Bronchial epithelial cell (primary cell): Measurements from ENCODE around the gene SORCS2. TPM values are rescaled to one million over a fixed set of nuclear protein-coding genes. Genes with fewer than 3 reads are reported as not detected.

Experiments used
- DNase-seq: peaks from one replicate; pipeline ENCODE4 v3.0.0-alpha.2; 2010; ENCODE audit warnings: low read depth
- FAIRE-seq: peaks from 2 replicates; lab custom pipeline; 2011; peaks lifted over from hg19 to GRCh38; lab: Jason Lieb, UNC
- H3K27me3 ChIP-seq: 2 replicates; pipeline ENCODE4 v1.5.1; 2011; ENCODE audit warnings: low read length; ENCODE audit not compliant: control insufficient read depth, insufficient read depth
- H3K36me3 ChIP-seq: 2 replicates; pipeline ENCODE4 v1.5.1; 2011; ENCODE audit warnings: low read length; ENCODE audit not compliant: control insufficient read depth, insufficient read depth
- H3K4me3 ChIP-seq: 2 replicates; pipeline ENCODE4 v1.5.1; 2011; ENCODE audit warnings: mild to moderate bottlenecking, low read depth, low read length, control low read depth
- total RNA-seq: library from RNA; depleted of rRNA; stranded (reverse); fragments of >200 nt; gene quantifications from 2 replicates; pipeline ENCODE4 v1.2.1, GENCODE V29; 2014
- TF ChIP-seq, protein P1 (sequence below): IDR thresholded peaks from 2 replicates; pipeline ENCODE4 v1.5.1; 2011; ENCODE audit warnings: mild to moderate bottlenecking, moderate library complexity, low read length, control low read depth, inconsistent platforms; ENCODE audit not compliant: insufficient read depth, severe bottlenecking

SORCS2 gene
- total RNA-seq, 1 donor from 2014 or later, result under 0.01 TPM

GRCh38 chr4:7475207-7475606 is 282.9 kb downstream of the SORCS2 start:
- TF ChIP-seq, protein P1, sequence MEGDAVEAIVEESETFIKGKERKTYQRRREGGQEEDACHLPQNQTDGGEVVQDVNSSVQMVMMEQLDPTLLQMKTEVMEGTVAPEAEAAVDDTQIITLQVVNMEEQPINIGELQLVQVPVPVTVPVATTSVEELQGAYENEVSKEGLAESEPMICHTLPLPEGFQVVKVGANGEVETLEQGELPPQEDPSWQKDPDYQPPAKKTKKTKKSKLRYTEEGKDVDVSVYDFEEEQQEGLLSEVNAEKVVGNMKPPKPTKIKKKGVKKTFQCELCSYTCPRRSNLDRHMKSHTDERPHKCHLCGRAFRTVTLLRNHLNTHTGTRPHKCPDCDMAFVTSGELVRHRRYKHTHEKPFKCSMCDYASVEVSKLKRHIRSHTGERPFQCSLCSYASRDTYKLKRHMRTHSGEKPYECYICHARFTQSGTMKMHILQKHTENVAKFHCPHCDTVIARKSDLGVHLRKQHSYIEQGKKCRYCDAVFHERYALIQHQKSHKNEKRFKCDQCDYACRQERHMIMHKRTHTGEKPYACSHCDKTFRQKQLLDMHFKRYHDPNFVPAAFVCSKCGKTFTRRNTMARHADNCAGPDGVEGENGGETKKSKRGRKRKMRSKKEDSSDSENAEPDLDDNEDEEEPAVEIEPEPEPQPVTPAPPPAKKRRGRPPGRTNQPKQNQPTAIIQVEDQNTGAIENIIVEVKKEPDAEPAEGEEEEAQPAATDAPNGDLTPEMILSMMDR, result no peak
- DNase-seq (no peak), FAIRE-seq (no peak)
- no peak overlapping the region for H3K4me3 ChIP-seq
- no peaks in the 10 kb centered on the region for H3K36me3 ChIP-seq
- H3K27me3 ChIP-seq, result no peaks in the 10 kb centered on the region

DNA sequence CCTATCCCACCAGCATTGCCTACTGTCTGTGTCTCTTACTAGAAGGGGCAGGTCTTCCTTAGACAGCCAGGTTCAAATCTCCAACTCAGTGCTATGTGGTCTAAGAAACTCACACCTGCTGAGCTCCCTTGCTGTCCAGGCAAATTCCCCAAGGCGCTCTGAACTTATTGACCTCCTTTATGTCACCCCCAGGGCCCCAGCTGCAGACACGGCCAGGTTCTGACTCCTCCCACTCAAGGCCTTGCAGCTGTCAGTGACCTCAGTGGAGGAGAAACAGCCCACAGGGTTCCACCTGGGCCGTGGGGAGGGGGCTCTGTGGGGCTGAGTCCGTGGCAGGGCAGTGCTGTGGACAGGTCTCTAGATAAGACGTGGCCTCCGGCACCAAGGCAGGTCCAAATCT is 284.5 kb downstream of the SORCS2 start:
- DNase-seq, result no peak
- Histone ChIP-seq H3K4me3 (no peak overlapping the region), H3K27me3 (no peaks in the 10 kb centered on the region), H3K36me3 (no peaks in the 10 kb centered on the region)
- no peak for FAIRE-seq
- TF ChIP-seq, protein P1, result no peak

- DNase-seq (no peak), FAIRE-seq (no peak)
Observed at GRCh38 chr4:7477695-7478094, 285.4 kb downstream of the SORCS2 start.

GRCh38 chr4:7478665-7479064 is 286.3 kb downstream of the SORCS2 start:
- Histone ChIP-seq H3K4me3 (no peak overlapping the region), H3K36me3 (no peaks in the 10 kb centered on the region), H3K27me3 (no peaks in the 10 kb centered on the region)
- TF ChIP-seq, protein P1, result no peak
- FAIRE-seq, result no peak
- DNase-seq, result no peak

More at GRCh38 chr4:7477695-7478094, 285.4 kb downstream of the SORCS2 start:
- TF ChIP-seq, protein P1, result no peak
- no peaks in the 10 kb centered on the region for H3K27me3 ChIP-seq
- no peaks in the 10 kb centered on the region for H3K36me3 ChIP-seq
- no peak overlapping the region for H3K4me3 ChIP-seq

- Histone ChIP-seq H3K36me3 (no peaks in the 10 kb centered on the region), H3K4me3 (no peak overlapping the region), H3K27me3 (no peaks in the 10 kb centered on the region)
- TF ChIP-seq, protein P1, result no peak
- DNase-seq (no peak), FAIRE-seq (no peak)
Observed at GRCh38 chr4:7480423-7480822, 288.1 kb downstream of the SORCS2 start.

GRCh38 chr4:7481227-7481626 is 288.9 kb downstream of the SORCS2 start:
- Histone ChIP-seq H3K27me3 (no peaks in the 10 kb centered on the region), H3K36me3 (no peaks in the 10 kb centered on the region), H3K4me3 (no peak overlapping the region)
- no peak for FAIRE-seq
- DNase-seq, result no peak
- TF ChIP-seq, protein P1, result no peak
